HepG2 (cell line): ENCODE data around the gene GRB2. TPM values are rescaled to one million over a fixed set of nuclear protein-coding genes. Genes with fewer than 3 reads are reported as not detected.
A peak's percentile ranks its signal among the peaks of the same experiment; 100 is the strongest.

ENCODE experiments used
- AHR ChIP-seq: IDR thresholded peaks from 2 replicates; pipeline ENCODE4 v1.6.1; 2018; ENCODE audit warnings: missing genetic modification reagents, missing compliant biosample characterization
- BORCS8-MEF2B ChIP-seq: sonication (generic); formaldehyde crosslinking; IDR thresholded peaks from 2 replicates; pipeline ENCODE4 v1.8.0; 2022; ENCODE audit warnings: mild to moderate bottlenecking, missing genetic modification reagents
- CEBPB ChIP-seq: IDR thresholded peaks from 2 replicates; pipeline ENCODE4 v1.6.1; 2011; ENCODE audit warnings: low read depth, low read length, improper control_type of control experiment, borderline replicate concordance
- JUND ChIP-seq: sonication (generic); formaldehyde crosslinking; IDR thresholded peaks from 2 replicates; pipeline ENCODE4 v1.8.0; 2022; ENCODE audit warnings: mild to moderate bottlenecking, missing genetic modification reagents
- NR2C2 ChIP-seq: sonication (generic); formaldehyde crosslinking; IDR thresholded peaks from 2 replicates; pipeline ENCODE4 v1.4.0; 2020; ENCODE audit warnings: missing genetic modification reagents, mild to moderate bottlenecking, moderate library complexity, borderline replicate concordance
- PPARG ChIP-seq: conservative IDR thresholded peaks from 2 replicates; pipeline ENCODE4 v1.6.1; 2016; ENCODE audit warnings: missing biosample characterization, missing genetic modification reagents
- SIX4 ChIP-seq: sonication (generic); formaldehyde crosslinking; IDR thresholded peaks from 2 replicates; pipeline ENCODE4 v1.4.0; 2020; ENCODE audit warnings: missing genetic modification reagents
- SMARCC2 ChIP-seq: fragments of 450-650 bp; IDR thresholded peaks from 2 replicates; pipeline ENCODE4 v1.6.1; 2017; ENCODE audit warnings: antibody characterized with exemption, mild to moderate bottlenecking
- SYNCRIP ChIP-seq: fragments of 200-400 bp; formaldehyde crosslinking; IDR thresholded peaks from 2 replicates; pipeline ENCODE4 v1.6.1; 2018; ENCODE audit warnings: mild to moderate bottlenecking, low read depth, low read length; ENCODE audit not compliant: insufficient read depth
- ZFP90 ChIP-seq: sonication (generic); formaldehyde crosslinking; IDR thresholded peaks from 2 replicates; pipeline ENCODE4 v1.8.0; 2022; ENCODE audit warnings: missing genetic modification reagents, mild to moderate bottlenecking, inconsistent platforms, borderline replicate concordance
- ZFYVE20 ChIP-seq: sonication (generic); formaldehyde crosslinking; IDR thresholded peaks from 2 replicates; pipeline ENCODE4 v1.8.0; 2023; ENCODE audit warnings: low read depth, mild to moderate bottlenecking, moderate library complexity, missing genetic modification reagents, borderline replicate concordance
- ZMAT3 ChIP-seq: sonication (generic); formaldehyde crosslinking; conservative IDR thresholded peaks from 2 replicates; pipeline ENCODE4 v1.7.0; 2021; ENCODE audit warnings: missing genetic modification reagents
- ZNF331 ChIP-seq: sonication (generic); formaldehyde crosslinking; IDR thresholded peaks from 2 replicates; pipeline ENCODE4 v1.4.0; 2020; ENCODE audit warnings: missing genetic modification reagents
- ZNF570 ChIP-seq: sonication (generic); formaldehyde crosslinking; IDR thresholded peaks from 2 replicates; pipeline ENCODE4 v1.4.0; 2020; ENCODE audit warnings: mild to moderate bottlenecking, missing genetic modification reagents, borderline replicate concordance
- ZNF781 ChIP-seq: sonication (generic); formaldehyde crosslinking; IDR thresholded peaks from 2 replicates; pipeline ENCODE4 v1.5.1; 2020; ENCODE audit warnings: borderline replicate concordance, mild to moderate bottlenecking, missing genetic modification reagents; ENCODE audit errors: not compliant biosample characterization
- polyA plus RNA-seq, 8 experiments: library from polyadenylated mRNA; depleted of rRNA in 3 of 8; stranded (reverse) in 7 of 8; unstranded in 1 of 8; fragments of >200 nt; fragmentation: Illumina TruSeq in 4 of 8; extraction: Trizol in 4 of 8; gene quantifications; 2 replicates each; pipeline versions ENCODE4 v1.2.1 to v1.2.3, GENCODE V29; 2011 to 2016; ENCODE audit warnings: low read depth in 4 of 8, missing spikeins in 1 of 8, mixed read lengths in 1 of 8; ENCODE audit not compliant: insufficient read depth in 1 of 8
- total RNA-seq, 5 experiments: library from RNA; depleted of rRNA; stranded (reverse); fragments of >200 nt; fragmentation: Illumina TruSeq; extraction: Trizol; gene quantifications; 2 replicates each; pipeline ENCODE4 v1.2.3, GENCODE V29; 2016; ENCODE audit warnings: low read depth in 1 of 5
- TF ChIP-seq, protein P1 (sequence below): sonication (generic); formaldehyde crosslinking; IDR thresholded peaks from 2 replicates; pipeline ENCODE4 v1.5.1; 2020; ENCODE audit warnings: missing genetic modification reagents, mild to moderate bottlenecking, borderline replicate concordance
- TF ChIP-seq, protein P2 (sequence below): IDR thresholded peaks from 2 replicates; pipeline ENCODE4 v1.6.1; 2016; ENCODE audit warnings: missing genetic modification reagents, missing compliant biosample characterization
- TF ChIP-seq, protein P3 (sequence below): sonication (generic); formaldehyde crosslinking; IDR thresholded peaks from 2 replicates; pipeline ENCODE4 v1.5.0; 2020; ENCODE audit warnings: mild to moderate bottlenecking, missing genetic modification reagents, moderate library complexity
- TF ChIP-seq, protein P4 (sequence below): sonication (generic); formaldehyde crosslinking; IDR thresholded peaks from 2 replicates; pipeline ENCODE4 v1.4.0; 2020; ENCODE audit warnings: missing genetic modification reagents
- TF ChIP-seq, protein P5 (sequence below): sonication (generic); formaldehyde crosslinking; IDR thresholded peaks from 2 replicates; pipeline ENCODE4 v1.4.0; 2020; ENCODE audit warnings: missing genetic modification reagents, borderline replicate concordance

The GRB2 gene
- total and polyA plus RNA-seq, 2 of the 13 experiments (the other 11 are each of a cell fraction or from before 2014, with no cell fraction given) = 84.6 to 92.3 TPM

DNA sequence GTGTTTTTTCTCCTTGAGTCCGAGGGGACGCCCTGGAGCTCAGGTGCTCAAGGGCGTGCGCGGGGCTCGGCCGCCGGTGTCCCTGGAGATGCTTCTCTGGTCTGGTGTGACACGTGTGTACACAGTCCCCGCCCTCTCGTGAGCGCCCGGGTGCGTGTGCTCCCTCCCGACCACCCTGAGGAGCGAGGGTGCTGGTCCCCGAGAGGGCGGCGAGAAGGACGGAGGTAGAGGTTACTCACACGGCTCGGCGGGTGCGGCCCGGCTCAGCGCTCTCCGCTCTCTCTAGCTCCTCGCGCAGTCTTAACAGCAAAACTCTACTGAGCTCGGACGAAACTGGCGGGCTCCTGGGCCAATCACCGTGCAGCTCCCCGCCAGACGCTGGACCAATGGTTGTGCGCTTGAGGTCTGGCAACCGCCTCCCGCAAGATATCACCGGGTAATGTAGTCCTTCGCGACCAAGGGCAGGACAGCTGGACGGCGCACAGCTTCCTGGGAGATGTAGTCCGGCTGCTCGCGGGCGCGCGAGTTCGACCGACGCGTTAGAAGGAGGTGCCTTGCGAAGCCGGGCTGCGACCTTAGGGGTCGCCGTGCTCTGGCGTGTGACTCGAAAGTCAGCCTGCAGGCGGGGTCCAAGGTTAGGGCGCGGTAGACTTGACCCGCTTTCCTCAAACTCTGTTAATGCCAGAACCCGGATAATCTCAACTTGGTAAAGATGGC, 116.2 kb downstream of the GRB2 start, which contains the start of gene SLC25A19 (continued):
- TF ChIP-seq, protein P1, sequence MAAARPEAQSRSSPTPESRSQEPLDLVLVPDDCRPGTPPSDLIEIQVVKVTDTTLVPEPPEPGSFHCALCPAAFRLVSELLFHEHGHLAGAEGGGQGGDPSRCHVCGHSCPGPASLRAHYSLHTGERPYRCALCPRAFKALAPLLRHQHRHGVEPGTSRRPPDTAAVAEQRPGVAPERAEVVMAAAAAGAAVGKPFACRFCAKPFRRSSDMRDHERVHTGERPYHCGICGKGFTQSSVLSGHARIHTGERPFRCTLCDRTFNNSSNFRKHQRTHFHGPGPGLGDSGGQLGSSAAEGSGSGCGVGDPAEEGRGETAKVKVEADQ (CRISPR knock-in tag) = 0 out of 2 replicates have a peak, but pooled peaks have one; percentile 26
- TF ChIP-seq, protein P2, sequence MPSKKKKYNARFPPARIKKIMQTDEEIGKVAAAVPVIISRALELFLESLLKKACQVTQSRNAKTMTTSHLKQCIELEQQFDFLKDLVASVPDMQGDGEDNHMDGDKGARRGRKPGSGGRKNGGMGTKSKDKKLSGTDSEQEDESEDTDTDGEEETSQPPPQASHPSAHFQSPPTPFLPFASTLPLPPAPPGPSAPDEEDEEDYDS = peak; percentile 93
- TF ChIP-seq, protein P3, sequence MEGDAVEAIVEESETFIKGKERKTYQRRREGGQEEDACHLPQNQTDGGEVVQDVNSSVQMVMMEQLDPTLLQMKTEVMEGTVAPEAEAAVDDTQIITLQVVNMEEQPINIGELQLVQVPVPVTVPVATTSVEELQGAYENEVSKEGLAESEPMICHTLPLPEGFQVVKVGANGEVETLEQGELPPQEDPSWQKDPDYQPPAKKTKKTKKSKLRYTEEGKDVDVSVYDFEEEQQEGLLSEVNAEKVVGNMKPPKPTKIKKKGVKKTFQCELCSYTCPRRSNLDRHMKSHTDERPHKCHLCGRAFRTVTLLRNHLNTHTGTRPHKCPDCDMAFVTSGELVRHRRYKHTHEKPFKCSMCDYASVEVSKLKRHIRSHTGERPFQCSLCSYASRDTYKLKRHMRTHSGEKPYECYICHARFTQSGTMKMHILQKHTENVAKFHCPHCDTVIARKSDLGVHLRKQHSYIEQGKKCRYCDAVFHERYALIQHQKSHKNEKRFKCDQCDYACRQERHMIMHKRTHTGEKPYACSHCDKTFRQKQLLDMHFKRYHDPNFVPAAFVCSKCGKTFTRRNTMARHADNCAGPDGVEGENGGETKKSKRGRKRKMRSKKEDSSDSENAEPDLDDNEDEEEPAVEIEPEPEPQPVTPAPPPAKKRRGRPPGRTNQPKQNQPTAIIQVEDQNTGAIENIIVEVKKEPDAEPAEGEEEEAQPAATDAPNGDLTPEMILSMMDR = peak; percentile 93
- TF ChIP-seq PPARG = peak; percentile 61; the same call in 1 of the 2 replicates
- TF ChIP-seq, protein P4, sequence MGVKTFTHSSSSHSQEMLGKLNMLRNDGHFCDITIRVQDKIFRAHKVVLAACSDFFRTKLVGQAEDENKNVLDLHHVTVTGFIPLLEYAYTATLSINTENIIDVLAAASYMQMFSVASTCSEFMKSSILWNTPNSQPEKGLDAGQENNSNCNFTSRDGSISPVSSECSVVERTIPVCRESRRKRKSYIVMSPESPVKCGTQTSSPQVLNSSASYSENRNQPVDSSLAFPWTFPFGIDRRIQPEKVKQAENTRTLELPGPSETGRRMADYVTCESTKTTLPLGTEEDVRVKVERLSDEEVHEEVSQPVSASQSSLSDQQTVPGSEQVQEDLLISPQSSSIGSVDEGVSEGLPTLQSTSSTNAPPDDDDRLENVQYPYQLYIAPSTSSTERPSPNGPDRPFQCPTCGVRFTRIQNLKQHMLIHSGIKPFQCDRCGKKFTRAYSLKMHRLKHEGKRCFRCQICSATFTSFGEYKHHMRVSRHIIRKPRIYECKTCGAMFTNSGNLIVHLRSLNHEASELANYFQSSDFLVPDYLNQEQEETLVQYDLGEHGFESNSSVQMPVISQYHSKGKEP (CRISPR knock-in tag) = peak; percentile 40; the same call in 1 of the 2 replicates
- no peak; the same call in 1 of the 2 replicates for TF ChIP-seq CEBPB
- TF ChIP-seq ZNF570 = no peak
- no peak for TF ChIP-seq SYNCRIP
- TF ChIP-seq ZNF781 (CRISPR knock-in tag) = peak; percentile 68
- TF ChIP-seq NR2C2 (CRISPR knock-in tag) = peak; percentile 93
- no peak for TF ChIP-seq AHR (CRISPR knock-in tag)
- 0 out of 2 replicates have a peak, but pooled peaks have one; percentile 51 for TF ChIP-seq SIX4 (CRISPR knock-in tag)
- no peak for TF ChIP-seq SMARCC2
- no peak for TF ChIP-seq ZFYVE20 (CRISPR knock-in tag)
- TF ChIP-seq BORCS8-MEF2B = peak; percentile 82
- 0 out of 2 replicates have a peak, but pooled peaks have one; percentile 13 for TF ChIP-seq JUND (CRISPR knock-in tag)
- TF ChIP-seq ZFP90 (CRISPR knock-in tag) = peak; percentile 98; the same call in 1 of the 2 replicates
- TF ChIP-seq ZNF331 (CRISPR knock-in tag) = peak; percentile 70; the same call in 1 of the 2 replicates
- TF ChIP-seq, protein P5, sequence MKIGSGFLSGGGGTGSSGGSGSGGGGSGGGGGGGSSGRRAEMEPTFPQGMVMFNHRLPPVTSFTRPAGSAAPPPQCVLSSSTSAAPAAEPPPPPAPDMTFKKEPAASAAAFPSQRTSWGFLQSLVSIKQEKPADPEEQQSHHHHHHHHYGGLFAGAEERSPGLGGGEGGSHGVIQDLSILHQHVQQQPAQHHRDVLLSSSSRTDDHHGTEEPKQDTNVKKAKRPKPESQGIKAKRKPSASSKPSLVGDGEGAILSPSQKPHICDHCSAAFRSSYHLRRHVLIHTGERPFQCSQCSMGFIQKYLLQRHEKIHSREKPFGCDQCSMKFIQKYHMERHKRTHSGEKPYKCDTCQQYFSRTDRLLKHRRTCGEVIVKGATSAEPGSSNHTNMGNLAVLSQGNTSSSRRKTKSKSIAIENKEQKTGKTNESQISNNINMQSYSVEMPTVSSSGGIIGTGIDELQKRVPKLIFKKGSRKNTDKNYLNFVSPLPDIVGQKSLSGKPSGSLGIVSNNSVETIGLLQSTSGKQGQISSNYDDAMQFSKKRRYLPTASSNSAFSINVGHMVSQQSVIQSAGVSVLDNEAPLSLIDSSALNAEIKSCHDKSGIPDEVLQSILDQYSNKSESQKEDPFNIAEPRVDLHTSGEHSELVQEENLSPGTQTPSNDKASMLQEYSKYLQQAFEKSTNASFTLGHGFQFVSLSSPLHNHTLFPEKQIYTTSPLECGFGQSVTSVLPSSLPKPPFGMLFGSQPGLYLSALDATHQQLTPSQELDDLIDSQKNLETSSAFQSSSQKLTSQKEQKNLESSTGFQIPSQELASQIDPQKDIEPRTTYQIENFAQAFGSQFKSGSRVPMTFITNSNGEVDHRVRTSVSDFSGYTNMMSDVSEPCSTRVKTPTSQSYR = peak; percentile 3; the same call in 1 of the 2 replicates
- peak; percentile 91 for TF ChIP-seq ZMAT3 (CRISPR knock-in tag)
